Peyer's patch (tissue), 4 donors: ENCODE measurements around the gene ARHGEF16.

Experiments
- CTCF ChIP-seq, 6 experiments: fragments of 450-650 bp in 4 of 6; fragments of 200-600 bp in 2 of 6; sonication (generic) in 1 of 6; IDR thresholded peaks; one replicate each; pipeline ENCODE4 v1.5.1; 2017 to 2019; ENCODE audit warnings: antibody characterized with exemption in 6 of 6, mild to moderate bottlenecking in 3 of 6, moderate library complexity in 1 of 6
- POLR2A ChIP-seq, 2 donors: fragments of 450-650 bp; IDR thresholded peaks; one replicate each; pipeline ENCODE4 v1.5.1; 2017; ENCODE audit warnings: antibody characterized with exemption in 2 of 2, mild to moderate bottlenecking in 2 of 2, moderate library complexity in 2 of 2

GRCh38 chr1:3482378-3482849 is 27.9 kb downstream of the ARHGEF16 start:
- TF ChIP-seq CTCF (IDR thresholded peaks at IDR 0.05) (peak in 3 of 6 experiments; percentile 23 to 37 (median 33)), POLR2A (IDR thresholded peaks at IDR 0.05) (no peak)
